K562 (cell line): Measurements from ENCODE around the gene KRTAP4-16. TPM values are rescaled to one million over a fixed set of nuclear protein-coding genes. Genes with fewer than 3 reads are reported as not detected.
"Not testable (repeated sequence)": the region's sequence is repeated elsewhere in the genome, so short reads cannot be mapped to it uniquely, and the experiment has no call there.

Source experiments
- ATAC-seq: fragments of 200-7000 bp; cut with Tn5 transposase; 3 replicates; pipeline ENCODE4 v1.9.1; 2020; ENCODE audit warnings: moderate library complexity
- BruUV-seq: library from RNA; stranded (reverse); fragments of 400-500 nt; replicated peaks from 2 replicates; lab custom pipeline; 2021; lab: Mats Ljungman, UMichigan
- CTCF ChIA-PET: fragments of 300-600 bp; formaldehyde crosslinking; extraction: SDS; loops from one replicate; lab custom pipeline; 2021; ENCODE audit warnings: low intra/inter-chr PET ratio; lab: Yijun Ruan, JAX
- POLR2A ChIA-PET: fragments of 300-600, 350-650 bp; sonication (Branson Sonifier 250); formaldehyde crosslinking; extraction: SDS; loops from one replicate; lab custom pipeline; 2021; ENCODE audit warnings: antibody characterized with exemption, inconsistent platforms; lab: Yijun Ruan, JAX
- DNase-seq, 4 experiments: peaks; one replicate each; pipeline versions ENCODE4 v3.0.0 to v3.0.0-alpha.2; 2011 to 2018; ENCODE audit warnings: low spot score in 3 of 4, mixed read lengths in 3 of 4; ENCODE audit errors: extremely low read depth in 1 of 4
- FAIRE-seq: peaks from 2 replicates; lab custom pipeline; 2011; peaks lifted over from hg19 to GRCh38; lab: Jason Lieb, UNC
- H2AFZ ChIP-seq: 2 replicates; pipeline ENCODE4 v1.6.0; 2011; ENCODE audit warnings: low read depth, low read length, control low read depth, inconsistent platforms
- H3K27ac ChIP-seq: fragments of 200-600 bp; 3 replicates; pipeline ENCODE4 v1.8.0; 2011; ENCODE audit warnings: low read depth, mild to moderate bottlenecking, control low read depth, inconsistent platforms, low read length, moderate library complexity, mixed read lengths; ENCODE audit errors: extremely low read depth
- H3K27me3 ChIP-seq, 2 experiments: fragments of 300-600 bp in 1 of 2; 2 replicates in 1 of 2; 3 replicates in 1 of 2; pipeline versions ENCODE4 v1.6.0 to v1.8.0; 2011; ENCODE audit warnings: inconsistent platforms in 2 of 2, low read length in 2 of 2, mild to moderate bottlenecking in 1 of 2, mixed read lengths in 1 of 2, moderate library complexity in 1 of 2; ENCODE audit not compliant: control insufficient read depth in 2 of 2, insufficient read depth in 2 of 2
- H3K36me3 ChIP-seq: fragments of 300-600 bp; 3 replicates; pipeline ENCODE4 v1.8.0; 2011; ENCODE audit warnings: mild to moderate bottlenecking, low read length, inconsistent platforms; ENCODE audit not compliant: control insufficient read depth, insufficient read depth
- H3K4me1 ChIP-seq, 2 experiments: fragments of 200-600 bp in 1 of 2; replicated peaks in 1 of 2; 2 replicates in 1 of 2; 3 replicates in 1 of 2; pipeline versions ENCODE4 v1.5.1 to v1.8.0; 2011; ENCODE audit warnings: inconsistent platforms in 2 of 2, low read length in 2 of 2, mild to moderate bottlenecking in 1 of 2, mixed read lengths in 1 of 2, moderate library complexity in 1 of 2; ENCODE audit not compliant: control insufficient read depth in 2 of 2, insufficient read depth in 2 of 2
- H3K4me2 ChIP-seq: 2 replicates; pipeline ENCODE4 v1.6.1; 2011; ENCODE audit warnings: low read length, control low read depth, inconsistent platforms, mixed read lengths; ENCODE audit not compliant: insufficient read depth
- H3K4me3 ChIP-seq: fragments of 200-600 bp; sonication (generic), shearing (Covaris generic); 2 replicates; pipeline ENCODE4 v1.5.1; 2016; ENCODE audit warnings: control low read depth, inconsistent platforms
- H3K79me2 ChIP-seq: fragments of 200-600 bp; 3 replicates; pipeline ENCODE4 v1.8.0; 2011; ENCODE audit warnings: low read length, inconsistent platforms; ENCODE audit not compliant: control insufficient read depth, insufficient read depth
- H3K9ac ChIP-seq, 2 experiments: 2 replicates each; pipeline versions ENCODE4 v1.6.0 to v1.6.1; 2011; ENCODE audit warnings: low read depth in 2 of 2, low read length in 2 of 2, control low read depth in 1 of 2, inconsistent platforms in 1 of 2, mild to moderate bottlenecking in 1 of 2, mixed read lengths in 1 of 2; ENCODE audit not compliant: insufficient read depth in 1 of 2
- H3K9me1 ChIP-seq: one replicate; pipeline ENCODE4 v1.6.0; 2011; ENCODE audit warnings: inconsistent platforms, mild to moderate bottlenecking, low read length, moderate library complexity; ENCODE audit not compliant: control insufficient read depth, insufficient read depth
- H3K9me3 ChIP-seq: replicated peaks from 2 replicates; pipeline ENCODE4 v1.5.1; 2011; ENCODE audit warnings: low read depth, low read length, inconsistent platforms; ENCODE audit not compliant: control insufficient read depth, insufficient read depth
- H4K20me1 ChIP-seq: replicated peaks from 2 replicates; pipeline ENCODE4 v1.6.1; 2011; ENCODE audit warnings: low read length, inconsistent platforms, mixed read lengths; ENCODE audit not compliant: control insufficient read depth, insufficient read depth
- BRF2 ChIP-seq: IDR thresholded peaks from 3 replicates; pipeline ENCODE4 v1.6.1; 2011; ENCODE audit warnings: borderline replicate concordance, mild to moderate bottlenecking; ENCODE audit not compliant: insufficient read length, insufficient read depth
- HDAC1 ChIP-seq, 2 experiments: fragments of 450-650 bp; IDR thresholded peaks; 2 replicates each; pipeline ENCODE4 v1.6.1; 2016 to 2017; ENCODE audit warnings: inconsistent platforms in 1 of 2, mild to moderate bottlenecking in 1 of 2, moderate library complexity in 1 of 2
- WGBS: fragments of 100-300 bp; shearing (Covaris generic); methylation state at CpG from one replicate; pipeline ENCODE4 v1.1.6; 2016; ENCODE audit warnings: low coverage, mixed read lengths; ENCODE audit not compliant: insufficient coverage; ENCODE audit errors: missing lambda C conversion rate; 5-methylcytosine and 5-hydroxymethylcytosine counted together
- in situ Hi-C: fragments of 300-500 bp; cut with MboI; formaldehyde crosslinking; loops from 4 replicates; pipeline ENCODE4 v1.15.0; 2018; ENCODE audit warnings: inconsistent platforms, mixed read lengths
- intact Hi-C: fragments of 100-400 bp; cut with micrococcal nuclease; formaldehyde crosslinking; loops from 2 replicates; pipeline ENCODE4 v1.14.2; 2022
- polyA plus RNA-seq, 8 experiments: library from polyadenylated mRNA; depleted of rRNA in 4 of 8; stranded (reverse) in 5 of 8; unstranded in 3 of 8; fragments of >200 nt; fragmentation: Nextera tagmentation in 2 of 8; fragmentation: Illumina TruSeq in 1 of 8; extraction: Ambion mirVana in 2 of 8; extraction: Trizol in 1 of 8; gene quantifications; 2 replicates each; pipeline versions ENCODE4 v1.2.1 to v1.2.3, GENCODE V29; 2011 to 2014; ENCODE audit warnings: inconsistent platforms in 1 of 8, missing spikeins in 1 of 8
- total RNA-seq, 7 experiments: library from RNA; depleted of rRNA in 6 of 7; stranded (reverse); fragments of >200 nt in 6 of 7; fragmentation: Illumina TruSeq in 2 of 7; extraction: Trizol in 2 of 7; gene quantifications; 2 replicates each; pipeline versions ENCODE4 v1.2.1 to v1.2.3, GENCODE V29; 2011 to 2021; ENCODE audit warnings: low replicate concordance in 1 of 7

Gene KRTAP4-16
- total and polyA plus RNA-seq, 9 of the 15 experiments (the other 6 are each of a cell fraction or from before 2014, with no cell fraction given): not detected

DNA sequence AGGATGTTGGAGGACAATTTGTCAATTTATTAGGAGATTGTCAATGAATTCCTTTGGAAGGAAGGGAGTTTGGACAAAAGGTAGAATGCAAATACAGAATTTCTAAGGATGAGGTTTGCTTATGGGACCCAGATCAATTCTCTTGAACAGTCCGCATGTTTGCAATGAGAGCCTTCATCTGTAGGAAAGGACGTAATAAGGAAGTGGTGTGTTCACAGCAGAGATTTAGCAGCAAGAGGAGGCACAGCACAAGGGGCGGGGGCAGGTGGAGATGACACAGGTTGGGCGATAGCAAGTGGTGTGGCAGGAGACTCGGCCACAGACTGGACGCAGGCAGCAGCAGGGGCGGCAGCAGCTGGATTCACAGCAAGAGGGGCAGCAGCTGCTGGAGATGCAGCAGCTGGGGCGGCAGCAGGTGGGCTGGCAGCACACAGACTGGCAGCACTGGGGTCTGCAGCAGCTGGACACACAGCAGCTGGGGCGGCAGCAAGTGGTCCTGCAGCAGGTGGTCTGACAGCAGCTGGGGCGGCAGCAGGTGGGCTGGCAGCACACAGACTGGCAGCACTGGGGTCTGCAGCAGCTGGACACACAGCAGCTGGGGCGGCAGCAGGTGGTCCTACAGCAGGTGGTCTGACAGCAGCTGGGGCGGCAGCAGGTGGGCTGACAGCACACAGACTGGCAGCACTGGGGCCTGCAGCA is 21.4 kb upstream of the KRTAP4-16 start:
- CTCF ChIA-PET, H4K20me1 ChIP-seq, H3K4me3 ChIP-seq, DNase-seq, FAIRE-seq, BruUV-seq, H3K4me2 ChIP-seq, H3K27me3 ChIP-seq, H3K9me1 ChIP-seq, H2AFZ ChIP-seq, in situ Hi-C loops, H3K79me2 ChIP-seq, intact Hi-C loops, H3K27ac ChIP-seq, H3K36me3 ChIP-seq, ATAC-seq, H3K9ac ChIP-seq, H3K4me1 ChIP-seq, H3K9me3 ChIP-seq: not testable (repeated sequence)
- POLR2A ChIA-PET: interaction anchor here (0.6 kb wide), 2 partner anchors 23 to 354 kb away, joined by 3 to 4 read pairs; no protein-coding TSS in a partner anchor
- whole genome bisulfite sequencing: 0% methylated on average over 10 of the region's 12 CpGs

DNA sequence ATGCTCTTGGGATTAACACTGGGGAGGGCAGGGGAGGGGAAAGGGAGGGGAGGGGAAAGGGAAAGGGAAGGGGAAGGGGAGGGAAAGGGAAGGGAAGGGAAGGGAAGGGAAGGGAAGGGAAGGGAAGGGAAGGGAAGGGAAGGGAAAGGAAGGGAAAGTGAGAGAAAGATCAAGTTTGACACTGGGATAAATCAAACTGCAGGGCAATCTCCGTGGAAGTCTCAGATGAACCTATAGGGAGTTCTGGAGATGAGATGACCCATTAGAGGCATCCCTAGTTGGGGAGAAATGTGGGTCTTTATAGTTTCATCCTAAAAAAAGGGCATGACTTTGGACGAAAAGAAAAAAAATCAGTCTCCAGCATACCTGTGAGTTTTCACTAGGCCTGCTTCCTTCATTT is 19.7 kb upstream of the KRTAP4-16 start:
- H2AFZ ChIP-seq: no peak overlapping the region
- intact Hi-C loops: no loop called here
- no peaks in the 10 kb centered on the region for H3K4me1 ChIP-seq
- ChIA-PET CTCF (no interaction called here), POLR2A (no interaction called here)
- no peaks in the 10 kb centered on the region for H3K27me3 ChIP-seq
- FAIRE-seq: no peak
- no peaks in the 10 kb centered on the region for H3K36me3 ChIP-seq
- H3K27ac ChIP-seq: no peak overlapping the region
- ATAC-seq: no peak
- TF ChIP-seq BRF2 (no peak), HDAC1 (IDR thresholded peaks at IDR 0.05) (no peak)
- H3K9me3 ChIP-seq: no peaks in the 10 kb centered on the region
- H3K79me2 ChIP-seq: no peaks in the 10 kb centered on the region
- no peak overlapping the region for H3K4me3 ChIP-seq
- no peaks in the 10 kb centered on the region for H3K9me1 ChIP-seq
- no peak overlapping the region for H3K4me2 ChIP-seq
- 0% methylated on average over 2 of the region's 2 CpGs for WGBS
- H3K9ac ChIP-seq: no peak overlapping the region
- BruUV-seq: no TSS peak
- H4K20me1 ChIP-seq: no peaks in the 10 kb centered on the region
- in situ Hi-C loops: no loop called here
- no peak for DNase-seq

DNA sequence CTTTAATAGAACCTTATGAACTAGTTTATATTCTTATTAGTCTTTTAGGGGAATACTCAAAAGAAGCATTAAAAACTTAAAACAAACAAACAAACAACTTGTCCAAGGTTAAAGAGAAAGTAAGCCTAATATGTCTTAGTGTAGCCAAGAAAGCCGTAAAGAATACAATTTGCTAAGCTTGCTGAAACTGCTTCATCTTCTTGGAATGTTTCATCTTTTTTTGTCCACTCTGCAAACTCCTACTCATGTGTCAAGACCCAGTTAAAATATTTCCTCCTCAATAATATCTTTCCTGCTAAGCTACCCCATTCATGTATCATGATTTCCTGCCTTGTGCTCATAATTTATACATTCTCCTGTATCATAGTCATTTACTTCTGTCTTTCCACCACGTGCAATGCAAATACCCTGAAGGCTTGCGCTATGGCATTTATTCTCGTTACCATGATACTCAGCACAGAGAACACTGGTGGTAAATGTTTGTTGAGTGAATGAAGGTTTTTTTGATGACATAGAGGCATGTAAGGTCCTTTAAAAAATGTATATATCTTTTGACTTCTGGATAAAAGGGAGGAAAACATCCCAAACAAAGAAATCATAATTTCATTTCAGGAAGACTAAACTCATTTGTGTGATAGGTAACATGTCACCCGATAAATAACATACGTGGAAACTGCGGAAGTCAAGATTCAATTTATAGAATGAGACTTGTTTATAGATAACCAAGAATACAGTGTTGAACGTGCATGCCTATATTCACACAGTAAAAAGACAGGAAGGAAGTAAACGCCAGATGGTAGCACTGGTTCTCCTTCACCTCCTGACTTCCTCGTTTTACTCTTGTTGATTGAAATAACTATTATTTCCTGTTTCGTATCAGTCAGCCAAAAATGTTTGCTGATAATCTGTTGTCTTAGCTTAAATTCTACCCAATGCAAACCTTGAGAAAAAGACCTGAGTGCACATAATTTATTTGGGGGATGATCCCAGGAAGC is 18.0 kb upstream of the KRTAP4-16 start:
- H3K4me3 ChIP-seq, H2AFZ ChIP-seq, H3K9me3 ChIP-seq, CTCF ChIA-PET, in situ Hi-C loops, H3K36me3 ChIP-seq, H3K4me2 ChIP-seq, POLR2A ChIA-PET, FAIRE-seq, H3K79me2 ChIP-seq, H3K27ac ChIP-seq, H3K9ac ChIP-seq, H3K9me1 ChIP-seq, ATAC-seq, DNase-seq, H3K4me1 ChIP-seq, BruUV-seq, intact Hi-C loops, H4K20me1 ChIP-seq, H3K27me3 ChIP-seq: not testable (repeated sequence)
- WGBS: 1% methylated on average over 11 of the region's 11 CpGs
